ENCODE results near the gene PKD1L1.

Gene PKD1L1

GRCh38 chr7:47907981-47908616, 40.2 kb downstream of the PKD1L1 start:
- no peak for DNase-seq (ENCODE audit: low read depth, low spot score)
- no peak overlapping the region for H3K27ac ChIP-seq

- no peak for DNase-seq (ENCODE audit: low read depth, low spot score)
Measured at GRCh38 chr7:47906883-47907282, 41.4 kb downstream of the PKD1L1 start.

GRCh38 chr7:47905076-47905920, 43.0 kb downstream of the PKD1L1 start:
- no peak for DNase-seq (ENCODE audit: low read depth, low spot score)
- H3K27ac ChIP-seq, result no peak overlapping the region

More at GRCh38 chr7:47906883-47907282, 41.4 kb downstream of the PKD1L1 start:
- H3K27ac ChIP-seq, result no peak overlapping the region

GRCh38 chr7:47902013-47902412, 46.3 kb downstream of the PKD1L1 start:
- DNase-seq (ENCODE audit: low read depth, low spot score), result no peak
- no peak overlapping the region for H3K27ac ChIP-seq

- no peak overlapping the region for H3K27ac ChIP-seq
Measured at GRCh38 chr7:47901542-47901941, 46.7 kb downstream of the PKD1L1 start.

GRCh38 chr7:47897831-47898230, 50.4 kb downstream of the PKD1L1 start:
- DNase-seq (ENCODE audit: low read depth, low spot score), result no peak
- H3K27ac ChIP-seq, result no peak overlapping the region

More at GRCh38 chr7:47901542-47901941, 46.7 kb downstream of the PKD1L1 start:
- no peak for DNase-seq (ENCODE audit: low read depth, low spot score)

- no peak for DNase-seq (ENCODE audit: low read depth, low spot score)
- H3K27ac ChIP-seq, result no peak overlapping the region
Measured at GRCh38 chr7:47896809-47897423, 51.4 kb downstream of the PKD1L1 start.

- no peak for DNase-seq (ENCODE audit: low read depth, low spot score)
- no peak overlapping the region for H3K27ac ChIP-seq
Measured at GRCh38 chr7:47895026-47895425, 53.2 kb downstream of the PKD1L1 start.

GRCh38 chr7:47893721-47894365, 54.4 kb downstream of the PKD1L1 start:
- no peak overlapping the region for H3K27ac ChIP-seq
- DNase-seq (ENCODE audit: low read depth, low spot score), result no peak

GRCh38 chr7:47893238-47893637, 55.0 kb downstream of the PKD1L1 start:
- DNase-seq (ENCODE audit: low read depth, low spot score), result no peak
- H3K27ac ChIP-seq, result no peak overlapping the region

GRCh38 chr7:47890606-47891005, 57.7 kb downstream of the PKD1L1 start:
- no peak for DNase-seq (ENCODE audit: low read depth, low spot score)
- no peak overlapping the region for H3K27ac ChIP-seq

- no peak for DNase-seq (ENCODE audit: low read depth, low spot score)
- H3K27ac ChIP-seq, result no peak overlapping the region
Measured at GRCh38 chr7:47890125-47890524, 58.1 kb downstream of the PKD1L1 start.

GRCh38 chr7:47889723-47890122, 58.5 kb downstream of the PKD1L1 start:
- no peak for DNase-seq (ENCODE audit: low read depth, low spot score)
- H3K27ac ChIP-seq, result no peak overlapping the region

GRCh38 chr7:47888371-47889265, 59.6 kb downstream of the PKD1L1 start:
- DNase-seq (ENCODE audit: low read depth, low spot score), result no peak

GRCh38 chr7:47887016-47887640, 61.1 kb downstream of the PKD1L1 start:
- H3K27ac ChIP-seq, result no peak overlapping the region
- no peak for DNase-seq (ENCODE audit: low read depth, low spot score)

More at GRCh38 chr7:47888371-47889265, 59.6 kb downstream of the PKD1L1 start:
- H3K27ac ChIP-seq, result no peak overlapping the region

- DNase-seq (ENCODE audit: low read depth, low spot score), result no peak
- no peak overlapping the region for H3K27ac ChIP-seq
Measured at GRCh38 chr7:47885987-47886811, 62.1 kb downstream of the PKD1L1 start.

- no peak overlapping the region for H3K27ac ChIP-seq
Measured at GRCh38 chr7:47885309-47885986, 62.8 kb downstream of the PKD1L1 start.

GRCh38 chr7:47884675-47885074, 63.6 kb downstream of the PKD1L1 start:
- DNase-seq (ENCODE audit: low read depth, low spot score), result no peak
- H3K27ac ChIP-seq, result no peak overlapping the region

More at GRCh38 chr7:47885309-47885986, 62.8 kb downstream of the PKD1L1 start:
- DNase-seq (ENCODE audit: low read depth, low spot score), result no peak

All from epithelial cell of prostate (primary cell).